ENCODE results near the gene PRR19. TPM values are rescaled to one million over a fixed set of nuclear protein-coding genes. Genes with fewer than 3 reads are reported as not detected.

The PRR19 gene
- total RNA-seq, 4 donors from 2014 or later: 0.17 to 0.50 TPM; not detected in 2

- Histone ChIP-seq H3K36me3 (no peaks in the 10 kb centered on the region), H3K27me3 (no peaks in the 10 kb centered on the region), H3K4me1 (peaks cover 5 to 23% (median 20%) of the 10 kb centered on the region in 4 donors), H3K27ac (replicated peaks in 1 of 4) (no peak overlapping the region), H3K9me3 (no peaks in the 10 kb centered on the region), H3K4me3 (no peak overlapping the region)
- TF ChIP-seq, protein P1, sequence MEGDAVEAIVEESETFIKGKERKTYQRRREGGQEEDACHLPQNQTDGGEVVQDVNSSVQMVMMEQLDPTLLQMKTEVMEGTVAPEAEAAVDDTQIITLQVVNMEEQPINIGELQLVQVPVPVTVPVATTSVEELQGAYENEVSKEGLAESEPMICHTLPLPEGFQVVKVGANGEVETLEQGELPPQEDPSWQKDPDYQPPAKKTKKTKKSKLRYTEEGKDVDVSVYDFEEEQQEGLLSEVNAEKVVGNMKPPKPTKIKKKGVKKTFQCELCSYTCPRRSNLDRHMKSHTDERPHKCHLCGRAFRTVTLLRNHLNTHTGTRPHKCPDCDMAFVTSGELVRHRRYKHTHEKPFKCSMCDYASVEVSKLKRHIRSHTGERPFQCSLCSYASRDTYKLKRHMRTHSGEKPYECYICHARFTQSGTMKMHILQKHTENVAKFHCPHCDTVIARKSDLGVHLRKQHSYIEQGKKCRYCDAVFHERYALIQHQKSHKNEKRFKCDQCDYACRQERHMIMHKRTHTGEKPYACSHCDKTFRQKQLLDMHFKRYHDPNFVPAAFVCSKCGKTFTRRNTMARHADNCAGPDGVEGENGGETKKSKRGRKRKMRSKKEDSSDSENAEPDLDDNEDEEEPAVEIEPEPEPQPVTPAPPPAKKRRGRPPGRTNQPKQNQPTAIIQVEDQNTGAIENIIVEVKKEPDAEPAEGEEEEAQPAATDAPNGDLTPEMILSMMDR (IDR thresholded peaks at IDR 0.05): no peak
- TF ChIP-seq POLR2AphosphoS5 (IDR thresholded peaks at IDR 0.05) (no peak), EP300 (IDR thresholded peaks at IDR 0.05) (no peak), POLR2A (IDR thresholded peaks at IDR 0.05; ENCODE audit: low read depth) (no peak)
- intact Hi-C loops (cut with DNase I): no loop called here
- WGBS: 91% methylated on average over 8 of the region's 8 CpGs
- DNase-seq (ENCODE audit: extremely low spot score): no peak
Observed at GRCh38 chr19:42303876-42304275, 1.9 kb downstream of the PRR19 start.

DNA sequence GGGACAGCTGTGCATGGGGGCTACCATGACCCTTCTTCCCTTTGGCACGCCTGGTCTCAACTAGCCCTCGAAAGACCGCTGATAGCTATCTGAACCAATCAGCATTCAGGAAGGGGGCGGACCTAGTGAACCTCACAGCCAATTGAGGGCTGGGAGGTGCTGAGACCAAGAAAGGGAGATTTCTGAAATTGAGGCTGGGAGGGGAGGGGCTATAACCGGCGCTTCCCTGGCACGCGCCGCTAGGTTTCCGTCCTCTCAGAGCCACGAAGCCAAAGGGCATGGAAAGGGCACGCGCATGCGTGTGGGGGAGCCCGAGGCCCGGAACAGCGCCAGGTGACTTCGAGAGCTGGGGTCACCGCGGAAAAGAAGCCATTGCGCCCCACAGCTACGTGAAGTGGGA lies 4.7 kb downstream of the PRR19 start:
- 85% methylated on average over 15 of the region's 22 CpGs for WGBS
- TF ChIP-seq, protein P1 (IDR thresholded peaks at IDR 0.05): no peak
- TF ChIP-seq POLR2A (IDR thresholded peaks at IDR 0.05; ENCODE audit: low read depth) (no peak), EP300 (IDR thresholded peaks at IDR 0.05) (no peak), POLR2AphosphoS5 (IDR thresholded peaks at IDR 0.05) (no peak)
- DNase-seq (ENCODE audit: extremely low spot score): no peak
- no peaks in the 10 kb centered on the region for H3K9me3 ChIP-seq
- no peaks in the 10 kb centered on the region for H3K36me3 ChIP-seq
- H3K27me3 ChIP-seq: peaks cover 0 to 17% (median 0%) of the 10 kb centered on the region in 4 donors
- intact Hi-C loops (cut with DNase I): no loop called here
- H3K27ac ChIP-seq (replicated peaks in 1 of 4): no peak overlapping the region
- peaks cover 5 to 19% (median 18%) of the 10 kb centered on the region in 4 donors for H3K4me1 ChIP-seq
- no peak overlapping the region for H3K4me3 ChIP-seq

DNA sequence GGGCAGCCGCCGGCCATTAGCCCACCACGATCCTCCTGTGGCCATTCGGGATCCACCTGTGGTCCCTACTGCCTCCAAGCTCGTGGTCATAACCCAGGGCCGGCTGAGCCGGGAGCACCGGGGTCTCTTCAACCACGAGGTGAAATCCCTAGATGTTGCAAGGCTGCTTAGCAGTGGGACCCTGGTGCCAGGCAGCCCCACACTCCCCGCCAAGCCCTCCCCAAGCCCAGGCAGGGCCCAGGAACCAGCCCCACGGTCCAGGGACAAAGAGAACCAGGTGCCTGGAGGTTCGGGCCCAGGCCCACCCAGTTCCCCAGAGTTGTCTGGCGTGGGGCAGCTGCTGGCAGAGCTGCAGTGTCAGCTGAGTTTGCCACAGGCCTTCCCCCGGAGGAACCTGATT lies 7.8 kb downstream of the PRR19 start:
- no peak for DNase-seq (ENCODE audit: extremely low spot score)
- intact Hi-C loops (cut with DNase I): no loop called here
- Histone ChIP-seq H3K4me3 (no peak overlapping the region), H3K9me3 (no peaks in the 10 kb centered on the region), H3K27ac (replicated peaks in 1 of 4) (no peak overlapping the region), H3K4me1 (peaks cover 12 to 18% (median 15%) of the 10 kb centered on the region in 4 donors), H3K36me3 (no peaks in the 10 kb centered on the region), H3K27me3 (peaks cover 0 to 42% (median 9%) of the 10 kb centered on the region in 4 donors)
- 94% methylated on average over 5 of the region's 14 CpGs for WGBS
- TF ChIP-seq POLR2A (IDR thresholded peaks at IDR 0.05; ENCODE audit: low read depth) (no peak), POLR2AphosphoS5 (IDR thresholded peaks at IDR 0.05) (no peak), EP300 (IDR thresholded peaks at IDR 0.05) (no peak)
- TF ChIP-seq, protein P1 (IDR thresholded peaks at IDR 0.05): no peak

DNA sequence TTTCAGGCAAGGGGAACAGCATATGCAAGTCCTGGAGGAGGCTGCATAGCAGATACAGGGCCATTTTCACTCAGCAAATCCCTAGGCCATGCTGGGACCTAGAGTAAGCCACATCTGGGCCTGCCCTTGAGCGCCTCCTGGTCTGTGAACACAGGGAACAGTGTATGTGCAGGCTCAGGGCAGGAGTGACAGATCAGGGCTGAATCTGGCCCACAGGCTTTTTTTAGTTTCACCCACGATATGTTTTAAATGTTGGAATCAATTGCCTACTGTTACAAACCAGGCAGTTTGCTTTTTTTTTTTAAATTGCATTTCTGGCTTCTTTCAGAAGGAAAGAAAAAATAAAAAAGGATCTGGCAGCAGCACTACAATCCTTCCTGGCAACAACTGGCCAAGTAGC lies 9.7 kb downstream of the PRR19 start:
- no peak for TF ChIP-seq EP300 (IDR thresholded peaks at IDR 0.05)
- TF ChIP-seq, protein P1 (IDR thresholded peaks at IDR 0.05): no peak
- TF ChIP-seq POLR2AphosphoS5 (IDR thresholded peaks at IDR 0.05): no peak
- TF ChIP-seq POLR2A (IDR thresholded peaks at IDR 0.05; ENCODE audit: low read depth): no peak
- WGBS: 61% methylated on average over 2 of the region's 2 CpGs
- Histone ChIP-seq H3K4me3 (no peak overlapping the region), H3K9me3 (no peaks in the 10 kb centered on the region), H3K4me1 (peaks cover 12 to 18% (median 16%) of the 10 kb centered on the region in 4 donors), H3K27me3 (peaks cover 0 to 45% (median 9%) of the 10 kb centered on the region in 4 donors), H3K27ac (replicated peaks in 1 of 4) (no peak overlapping the region), H3K36me3 (no peaks in the 10 kb centered on the region)
- no peak for DNase-seq (ENCODE audit: extremely low spot score)
- intact Hi-C loops (cut with DNase I): no loop called here

- Histone ChIP-seq H3K9me3 (no peaks in the 10 kb centered on the region), H3K4me3 (no peak overlapping the region), H3K36me3 (no peaks in the 10 kb centered on the region), H3K27me3 (peaks cover 0 to 45% (median 9%) of the 10 kb centered on the region in 4 donors), H3K4me1 (peaks cover 12 to 20% (median 17%) of the 10 kb centered on the region in 4 donors), H3K27ac (replicated peaks in 1 of 4) (no peak overlapping the region)
- TF ChIP-seq POLR2A (IDR thresholded peaks at IDR 0.05; ENCODE audit: low read depth) (no peak), POLR2AphosphoS5 (IDR thresholded peaks at IDR 0.05) (no peak), EP300 (IDR thresholded peaks at IDR 0.05) (no peak)
- TF ChIP-seq, protein P1 (IDR thresholded peaks at IDR 0.05): no peak
- no peak for DNase-seq (ENCODE audit: extremely low spot score)
- 96% methylated on average over 3 of the region's 5 CpGs for WGBS
- intact Hi-C loops (cut with DNase I): no loop called here
Observed at GRCh38 chr19:42312370-42312769, 10.4 kb downstream of the PRR19 start.
